Testis (tissue), 2 donors: ENCODE measurements around the gene MMP7.

ENCODE experiments used
- POLR2A ChIP-seq: fragments of 450-650 bp; IDR thresholded peaks from one replicate; pipeline ENCODE4 v1.6.1; 2017; ENCODE audit warnings: antibody characterized with exemption, mild to moderate bottlenecking, moderate library complexity
- TF ChIP-seq, protein P1 (sequence below), 3 experiments: fragments of 450-650 bp in 2 of 3; fragments of 200-600 bp in 1 of 3; sonication (generic) in 1 of 3; IDR thresholded peaks; one replicate each; pipeline ENCODE4 v1.5.1; 2016 to 2019; ENCODE audit warnings: antibody characterized with exemption in 3 of 3, mild to moderate bottlenecking in 2 of 3, moderate library complexity in 1 of 3

DNA sequence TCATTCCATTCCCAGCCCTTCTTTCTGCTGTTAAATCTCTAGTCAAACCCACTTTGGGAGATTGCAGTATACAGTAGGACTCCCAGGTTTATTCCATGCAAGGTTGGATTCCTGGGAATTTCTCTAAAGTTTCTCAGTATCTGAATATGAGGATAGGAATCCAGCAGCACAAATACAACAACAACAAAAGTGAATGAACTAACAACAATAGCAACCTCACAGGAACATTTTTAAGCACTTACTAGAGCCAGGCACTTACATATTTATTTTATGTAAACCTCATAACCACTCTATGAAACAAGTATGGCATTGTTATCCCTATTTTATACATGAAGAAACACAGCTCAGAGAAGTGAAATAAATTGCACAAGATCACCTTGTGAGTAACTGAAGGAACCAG is 1.9 kb downstream of the MMP7 start:
- TF ChIP-seq POLR2A, result no peak
- TF ChIP-seq, protein P1, sequence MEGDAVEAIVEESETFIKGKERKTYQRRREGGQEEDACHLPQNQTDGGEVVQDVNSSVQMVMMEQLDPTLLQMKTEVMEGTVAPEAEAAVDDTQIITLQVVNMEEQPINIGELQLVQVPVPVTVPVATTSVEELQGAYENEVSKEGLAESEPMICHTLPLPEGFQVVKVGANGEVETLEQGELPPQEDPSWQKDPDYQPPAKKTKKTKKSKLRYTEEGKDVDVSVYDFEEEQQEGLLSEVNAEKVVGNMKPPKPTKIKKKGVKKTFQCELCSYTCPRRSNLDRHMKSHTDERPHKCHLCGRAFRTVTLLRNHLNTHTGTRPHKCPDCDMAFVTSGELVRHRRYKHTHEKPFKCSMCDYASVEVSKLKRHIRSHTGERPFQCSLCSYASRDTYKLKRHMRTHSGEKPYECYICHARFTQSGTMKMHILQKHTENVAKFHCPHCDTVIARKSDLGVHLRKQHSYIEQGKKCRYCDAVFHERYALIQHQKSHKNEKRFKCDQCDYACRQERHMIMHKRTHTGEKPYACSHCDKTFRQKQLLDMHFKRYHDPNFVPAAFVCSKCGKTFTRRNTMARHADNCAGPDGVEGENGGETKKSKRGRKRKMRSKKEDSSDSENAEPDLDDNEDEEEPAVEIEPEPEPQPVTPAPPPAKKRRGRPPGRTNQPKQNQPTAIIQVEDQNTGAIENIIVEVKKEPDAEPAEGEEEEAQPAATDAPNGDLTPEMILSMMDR (IDR thresholded peaks at IDR 0.05), result no peak
